Osteoblast (primary cell): ENCODE data around the gene NAV3. TPM values are rescaled to one million over a fixed set of nuclear protein-coding genes. Genes with fewer than 3 reads are reported as not detected.

Source experiments
- DNase-seq: peaks from one replicate; pipeline ENCODE4 v3.0.0; 2011; ENCODE audit warnings: low spot score, mixed read lengths; ENCODE audit not compliant: insufficient read length; ENCODE audit errors: missing footprints
- H2AFZ ChIP-seq: 2 replicates; pipeline ENCODE4 v1.6.0; 2011; ENCODE audit warnings: mild to moderate bottlenecking, low read length
- H3K27ac ChIP-seq: 2 replicates; pipeline ENCODE4 v1.5.1; 2011; ENCODE audit warnings: mild to moderate bottlenecking, low read depth, low read length, moderate library complexity
- H3K27me3 ChIP-seq: 2 replicates; pipeline ENCODE4 v1.6.0; 2012; ENCODE audit warnings: mild to moderate bottlenecking, control low read depth, inconsistent platforms, low read length, moderate library complexity; ENCODE audit not compliant: insufficient read depth
- H3K36me3 ChIP-seq: 2 replicates; pipeline ENCODE4 v1.5.1; 2011; ENCODE audit warnings: mild to moderate bottlenecking, low read length, control low read depth, moderate library complexity; ENCODE audit not compliant: insufficient read depth
- H3K4me1 ChIP-seq: 2 replicates; pipeline ENCODE4 v1.5.1; 2011; ENCODE audit warnings: mild to moderate bottlenecking, low read length, control low read depth, moderate library complexity; ENCODE audit not compliant: insufficient read depth
- H3K4me2 ChIP-seq: 2 replicates; pipeline ENCODE4 v1.6.0; 2011; ENCODE audit warnings: mild to moderate bottlenecking, low read length; ENCODE audit not compliant: insufficient read depth
- H3K4me3 ChIP-seq: fragments of 200-600 bp; sonication (generic); 3 replicates; pipeline ENCODE4 v1.5.1; 2012; ENCODE audit warnings: mild to moderate bottlenecking, low read length, inconsistent platforms; ENCODE audit not compliant: insufficient read depth
- H3K79me2 ChIP-seq: 2 replicates; pipeline ENCODE4 v1.6.0; 2012; ENCODE audit warnings: mild to moderate bottlenecking, low read length, control low read depth, inconsistent platforms; ENCODE audit not compliant: insufficient read depth
- H3K9me3 ChIP-seq: 2 replicates; pipeline ENCODE4 v1.5.1; 2011; ENCODE audit warnings: low read depth, low read length, control low read depth
- H4K20me1 ChIP-seq: 2 replicates; pipeline ENCODE4 v1.6.0; 2012; ENCODE audit warnings: mild to moderate bottlenecking, low read length, control low read depth; ENCODE audit not compliant: insufficient read depth
- CTCF ChIP-seq: IDR thresholded peaks from 2 replicates; pipeline ENCODE4 v1.5.1; 2011; ENCODE audit warnings: mild to moderate bottlenecking, low read depth, low read length, moderate library complexity; ENCODE audit errors: extremely low read depth
- total RNA-seq: library from RNA; depleted of rRNA; stranded (reverse); fragments of >200 nt; gene quantifications from 2 replicates; pipeline ENCODE4 v1.2.3, GENCODE V29; 2012

Gene NAV3
- total RNA-seq, 1 donor: 84.7 TPM

- H3K4me1 ChIP-seq: no peaks in the 10 kb centered on the region
- no peak overlapping the region for H3K4me2 ChIP-seq
- no peaks in the 10 kb centered on the region for H3K9me3 ChIP-seq
- no peaks in the 10 kb centered on the region for H4K20me1 ChIP-seq
- H3K4me3 ChIP-seq: no peak overlapping the region
- H2AFZ ChIP-seq: no peak overlapping the region
- no peaks in the 10 kb centered on the region for H3K27me3 ChIP-seq
- DNase-seq: no peak
- no peak for TF ChIP-seq CTCF
- no peak overlapping the region for H3K27ac ChIP-seq
- H3K79me2 ChIP-seq: peaks cover 25% of the 10 kb centered on the region
- peaks cover 9% of the 10 kb centered on the region for H3K36me3 ChIP-seq
These were observed 133.0 kb downstream of the NAV3 start for GRCh38 chr12:77963576-77964178.

GRCh38 chr12:77965790-77966189 lies 135.1 kb downstream of the NAV3 start:
- TF ChIP-seq CTCF: no peak
- Histone ChIP-seq H3K79me2 (peaks cover 32% of the 10 kb centered on the region), H3K4me3 (no peak overlapping the region), H3K4me2 (peak overlapping the region; percentile 42), H4K20me1 (no peaks in the 10 kb centered on the region), H3K36me3 (peaks cover 22% of the 10 kb centered on the region), H2AFZ (no peak overlapping the region), H3K9me3 (no peaks in the 10 kb centered on the region), H3K27ac (peak overlapping the region; percentile 5), H3K4me1 (no peaks in the 10 kb centered on the region), H3K27me3 (no peaks in the 10 kb centered on the region)
- DNase-seq: no peak

- H3K4me2 ChIP-seq: no peak overlapping the region
- no peak overlapping the region for H3K27ac ChIP-seq
- no peak overlapping the region for H3K4me3 ChIP-seq
- no peaks in the 10 kb centered on the region for H3K4me1 ChIP-seq
- H2AFZ ChIP-seq: no peak overlapping the region
- TF ChIP-seq CTCF: no peak
- H3K9me3 ChIP-seq: no peaks in the 10 kb centered on the region
- DNase-seq: no peak
- peaks cover 26% of the 10 kb centered on the region for H3K79me2 ChIP-seq
- no peaks in the 10 kb centered on the region for H4K20me1 ChIP-seq
- peaks cover 22% of the 10 kb centered on the region for H3K36me3 ChIP-seq
- no peaks in the 10 kb centered on the region for H3K27me3 ChIP-seq
These were observed 137.3 kb downstream of the NAV3 start for GRCh38 chr12:77968021-77968420.

GRCh38 chr12:77968571-77968970 lies 137.9 kb downstream of the NAV3 start:
- no peak overlapping the region for H3K4me3 ChIP-seq
- no peaks in the 10 kb centered on the region for H3K9me3 ChIP-seq
- peaks cover 2% of the 10 kb centered on the region for H3K4me1 ChIP-seq
- H3K27ac ChIP-seq: no peak overlapping the region
- no peaks in the 10 kb centered on the region for H4K20me1 ChIP-seq
- no peaks in the 10 kb centered on the region for H3K27me3 ChIP-seq
- no peak overlapping the region for H2AFZ ChIP-seq
- DNase-seq: no peak
- peaks cover 22% of the 10 kb centered on the region for H3K36me3 ChIP-seq
- no peak for TF ChIP-seq CTCF
- no peak overlapping the region for H3K4me2 ChIP-seq
- H3K79me2 ChIP-seq: peaks cover 28% of the 10 kb centered on the region
